ENCODE results near the gene TBRG4. TPM values are rescaled to one million over a fixed set of nuclear protein-coding genes. Genes with fewer than 3 reads are reported as not detected.

The TBRG4 gene
- total RNA-seq, 1 experiment from 2014 or later, result 107 TPM

- H3K79me2 ChIP-seq (ENCODE audit: low read length), result no peaks in the 10 kb centered on the region
- POLR2A ChIA-PET (ENCODE audit: unreplicated experiment), result no interaction called here
- no peak overlapping the region for H3K27ac ChIP-seq (ENCODE audit: low read length)
- H3K4me2 ChIP-seq (ENCODE audit: low read length), result no peak overlapping the region
- ATAC-seq (no peak), DNase-seq (no peak)
- no peak for TF ChIP-seq CTCF (conservative IDR thresholded peaks at IDR 0.05; ENCODE audit: low read depth, low read length)
- TF ChIP-seq EZH2 (IDR thresholded peaks at IDR 0.05; ENCODE audit: low read length, unreplicated experiment), result no peak
- no peak for TF ChIP-seq EZH2phosphoT487 (IDR thresholded peaks at IDR 0.05; ENCODE audit: borderline replicate concordance, low read length)
- H3K9me3 ChIP-seq (ENCODE audit: low read length), result no peaks in the 10 kb centered on the region
- H3F3A ChIP-seq (ENCODE audit: low read length, unreplicated experiment), result no peaks in the 10 kb centered on the region
- intact Hi-C loops (cut with micrococcal nuclease), result no loop called here
- BruUV-seq (replicated peaks), result no TSS peak
- H3K4me1 ChIP-seq (ENCODE audit: insufficient read depth, low read length), result no peaks in the 10 kb centered on the region
- H3K36me3 ChIP-seq (ENCODE audit: low read depth, low read length), result no peaks in the 10 kb centered on the region
- H3K9ac ChIP-seq (ENCODE audit: low read length), result no peak overlapping the region
- no peaks in the 10 kb centered on the region for H3K27me3 ChIP-seq (ENCODE audit: low read length)
- H3K4me3 ChIP-seq (ENCODE audit: low read length), result no peak overlapping the region
- no peak overlapping the region for H2AFZ ChIP-seq (ENCODE audit: low read length)
- H3K9me2 ChIP-seq (replicated peaks; ENCODE audit: low read length), result no peaks in the 10 kb centered on the region
- no peaks in the 10 kb centered on the region for H4K20me1 ChIP-seq (ENCODE audit: low read length)
- CTCF ChIA-PET, result no interaction called here
Measured at GRCh38 chr7:45122975-45123860, 11.7 kb upstream of the TBRG4 start.

DNA sequence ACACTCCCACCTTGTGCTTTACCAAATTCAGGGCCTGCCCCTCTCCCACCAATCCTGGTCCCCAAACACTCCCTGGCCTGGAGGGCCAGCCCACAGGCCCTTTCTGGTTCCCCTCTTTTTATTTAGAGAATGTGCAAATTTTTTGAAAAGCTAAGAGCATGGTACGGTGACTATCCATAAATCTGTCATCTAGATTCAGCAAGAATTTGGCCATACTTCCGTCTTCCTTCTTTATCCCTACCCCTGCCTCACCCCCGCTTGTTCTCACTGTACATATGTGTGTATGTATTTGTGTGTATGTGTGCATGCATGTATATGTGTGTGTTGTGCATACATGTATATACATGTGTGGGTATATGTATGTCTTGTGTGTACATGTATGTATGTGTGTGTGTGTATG is 8.1 kb upstream of the TBRG4 start:
- intact Hi-C loops (cut with micrococcal nuclease), result no loop called here
- H3K9me3 ChIP-seq (ENCODE audit: low read length), result no peaks in the 10 kb centered on the region
- no peak overlapping the region for H3K4me3 ChIP-seq (ENCODE audit: low read length)
- H3F3A ChIP-seq (ENCODE audit: low read length, unreplicated experiment), result no peaks in the 10 kb centered on the region
- no TSS peak for BruUV-seq (replicated peaks)
- H3K79me2 ChIP-seq (ENCODE audit: low read length), result no peaks in the 10 kb centered on the region
- H3K27ac ChIP-seq (ENCODE audit: low read length), result no peak overlapping the region
- no peak overlapping the region for H3K9ac ChIP-seq (ENCODE audit: low read length)
- H3K9me2 ChIP-seq (replicated peaks; ENCODE audit: low read length), result no peaks in the 10 kb centered on the region
- no peaks in the 10 kb centered on the region for H3K27me3 ChIP-seq (ENCODE audit: low read length)
- H4K20me1 ChIP-seq (ENCODE audit: low read length), result no peaks in the 10 kb centered on the region
- DNase-seq, result no peak
- no peaks in the 10 kb centered on the region for H3K36me3 ChIP-seq (ENCODE audit: low read depth, low read length)
- no peaks in the 10 kb centered on the region for H3K4me1 ChIP-seq (ENCODE audit: insufficient read depth, low read length)
- CTCF ChIA-PET, result no interaction called here
- POLR2A ChIA-PET (ENCODE audit: unreplicated experiment), result no interaction called here
- no peak overlapping the region for H2AFZ ChIP-seq (ENCODE audit: low read length)
- ATAC-seq, result no peak
- H3K4me2 ChIP-seq (ENCODE audit: low read length), result no peak overlapping the region
- no peak for TF ChIP-seq CTCF (conservative IDR thresholded peaks at IDR 0.05; ENCODE audit: low read depth, low read length)

- ChIA-PET POLR2A (ENCODE audit: unreplicated experiment) (no interaction called here), CTCF (no interaction called here)
- Histone ChIP-seq H3K36me3 (ENCODE audit: low read depth, low read length) (no peaks in the 10 kb centered on the region), H3K27me3 (ENCODE audit: low read length) (no peaks in the 10 kb centered on the region), H3K79me2 (ENCODE audit: low read length) (no peaks in the 10 kb centered on the region), H3K4me2 (ENCODE audit: low read length) (no peak overlapping the region), H3K9me3 (ENCODE audit: low read length) (no peaks in the 10 kb centered on the region), H3K4me1 (ENCODE audit: insufficient read depth, low read length) (no peaks in the 10 kb centered on the region), H3K4me3 (ENCODE audit: low read length) (no peak overlapping the region), H2AFZ (ENCODE audit: low read length) (no peak overlapping the region), H3K27ac (ENCODE audit: low read length) (no peak overlapping the region), H4K20me1 (ENCODE audit: low read length) (no peaks in the 10 kb centered on the region), H3K9ac (ENCODE audit: low read length) (no peak overlapping the region), H3F3A (ENCODE audit: low read length, unreplicated experiment) (no peaks in the 10 kb centered on the region), H3K9me2 (replicated peaks; ENCODE audit: low read length) (no peaks in the 10 kb centered on the region)
- ATAC-seq, result no peak
- TF ChIP-seq EZH2phosphoT487 (IDR thresholded peaks at IDR 0.05; ENCODE audit: borderline replicate concordance, low read length) (no peak), CTCF (conservative IDR thresholded peaks at IDR 0.05; ENCODE audit: low read depth, low read length) (no peak), EZH2 (IDR thresholded peaks at IDR 0.05; ENCODE audit: low read length, unreplicated experiment) (no peak)
- intact Hi-C loops (cut with micrococcal nuclease), result no loop called here
- no peak for DNase-seq
- no TSS peak for BruUV-seq (replicated peaks)
Measured at GRCh38 chr7:45118889-45119331, 7.4 kb upstream of the TBRG4 start.
